PFSK-1 (cell line): Measurements from ENCODE around the gene NR1I2.

Experiments used
- FOXP2 ChIP-seq: optimal IDR thresholded peaks from 2 replicates; pipeline ENCODE3; 2011; ENCODE audit warnings: borderline replicate concordance, control low read depth, inconsistent platforms; ENCODE audit not compliant: insufficient read depth; ENCODE audit errors: extremely low read length, extremely low read depth
- POLR2AphosphoS5 ChIP-seq: IDR thresholded peaks from 2 replicates; pipeline ENCODE4 v1.6.1; 2012; ENCODE audit warnings: low read depth, mild to moderate bottlenecking, control low read depth, low read length, moderate library complexity
- SIN3A ChIP-seq: IDR thresholded peaks from 2 replicates; pipeline ENCODE4 v1.6.1; 2012; ENCODE audit warnings: mild to moderate bottlenecking, low read length, moderate library complexity, borderline replicate concordance; ENCODE audit not compliant: insufficient read depth
- TAF1 ChIP-seq: IDR thresholded peaks from 2 replicates; pipeline ENCODE4 v1.6.1; 2012; ENCODE audit warnings: low read length, control low read depth, borderline replicate concordance; ENCODE audit not compliant: insufficient read depth
- TF ChIP-seq, protein P1 (sequence below), 2 experiments: IDR thresholded peaks; 2 replicates each; pipeline versions ENCODE4 v1.6.1 to v1.8.0; 2011 to 2012; ENCODE audit warnings: low read depth in 2 of 2, low read length in 2 of 2, control low read depth in 1 of 2, inconsistent platforms in 1 of 2, mild to moderate bottlenecking in 1 of 2, moderate library complexity in 1 of 2; ENCODE audit not compliant: insufficient read depth in 1 of 2

DNA sequence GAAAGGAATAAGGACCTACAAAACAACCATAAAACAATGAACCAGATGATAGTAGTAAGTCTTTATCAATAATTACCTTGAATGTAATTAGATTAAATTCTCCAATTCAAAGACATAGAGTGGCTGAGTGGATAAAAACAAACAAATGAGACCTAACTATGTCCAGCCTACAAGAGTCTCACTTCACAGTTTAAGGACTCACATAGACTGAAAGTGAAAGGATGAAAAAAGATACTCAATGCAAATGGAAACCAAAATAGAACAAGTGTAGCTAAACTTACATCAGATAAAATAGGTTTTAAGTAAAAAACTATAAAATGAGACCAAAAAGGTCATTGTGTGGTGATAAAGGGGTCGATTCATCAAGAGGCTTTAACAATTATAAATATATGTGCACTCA, 21.9 kb upstream of the NR1I2 start:
- no peak for TF ChIP-seq FOXP2
- TF ChIP-seq SIN3A, result no peak
- TF ChIP-seq, protein P1, sequence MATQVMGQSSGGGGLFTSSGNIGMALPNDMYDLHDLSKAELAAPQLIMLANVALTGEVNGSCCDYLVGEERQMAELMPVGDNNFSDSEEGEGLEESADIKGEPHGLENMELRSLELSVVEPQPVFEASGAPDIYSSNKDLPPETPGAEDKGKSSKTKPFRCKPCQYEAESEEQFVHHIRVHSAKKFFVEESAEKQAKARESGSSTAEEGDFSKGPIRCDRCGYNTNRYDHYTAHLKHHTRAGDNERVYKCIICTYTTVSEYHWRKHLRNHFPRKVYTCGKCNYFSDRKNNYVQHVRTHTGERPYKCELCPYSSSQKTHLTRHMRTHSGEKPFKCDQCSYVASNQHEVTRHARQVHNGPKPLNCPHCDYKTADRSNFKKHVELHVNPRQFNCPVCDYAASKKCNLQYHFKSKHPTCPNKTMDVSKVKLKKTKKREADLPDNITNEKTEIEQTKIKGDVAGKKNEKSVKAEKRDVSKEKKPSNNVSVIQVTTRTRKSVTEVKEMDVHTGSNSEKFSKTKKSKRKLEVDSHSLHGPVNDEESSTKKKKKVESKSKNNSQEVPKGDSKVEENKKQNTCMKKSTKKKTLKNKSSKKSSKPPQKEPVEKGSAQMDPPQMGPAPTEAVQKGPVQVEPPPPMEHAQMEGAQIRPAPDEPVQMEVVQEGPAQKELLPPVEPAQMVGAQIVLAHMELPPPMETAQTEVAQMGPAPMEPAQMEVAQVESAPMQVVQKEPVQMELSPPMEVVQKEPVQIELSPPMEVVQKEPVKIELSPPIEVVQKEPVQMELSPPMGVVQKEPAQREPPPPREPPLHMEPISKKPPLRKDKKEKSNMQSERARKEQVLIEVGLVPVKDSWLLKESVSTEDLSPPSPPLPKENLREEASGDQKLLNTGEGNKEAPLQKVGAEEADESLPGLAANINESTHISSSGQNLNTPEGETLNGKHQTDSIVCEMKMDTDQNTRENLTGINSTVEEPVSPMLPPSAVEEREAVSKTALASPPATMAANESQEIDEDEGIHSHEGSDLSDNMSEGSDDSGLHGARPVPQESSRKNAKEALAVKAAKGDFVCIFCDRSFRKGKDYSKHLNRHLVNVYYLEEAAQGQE (IDR thresholded peaks at IDR 0.05; ENCODE audit: insufficient read depth in 1 of 2, low read depth in 2 of 2, low read length in 2 of 2), result no peak
- no peak for TF ChIP-seq POLR2AphosphoS5
- TF ChIP-seq TAF1, result no peak
